PC-3 (cell line): Measurements from ENCODE around the gene ATP1A4. TPM values are rescaled to one million over a fixed set of nuclear protein-coding genes. Genes with fewer than 3 reads are reported as not detected.

Source experiments
- ATAC-seq: fragments of 200-7000 bp; cut with Tn5 transposase; 2 replicates; pipeline ENCODE4 v1.9.1; 2020; ENCODE audit warnings: mild to moderate bottlenecking, moderate library complexity
- BruUV-seq: library from RNA; stranded (reverse); fragments of 400-500 nt; replicated peaks from 2 replicates; lab custom pipeline; 2021; lab: Mats Ljungman, UMichigan
- CTCF ChIA-PET: fragments of 300-600 bp; sonication (Branson Sonifier 250); formaldehyde crosslinking; loops from one replicate; lab custom pipeline; 2022; ENCODE audit warnings: antibody characterized with exemption; lab: Charles Lee
- POLR2A ChIA-PET: fragments of 300-600 bp; sonication (Branson Sonifier 250); formaldehyde crosslinking; loops from one replicate; lab custom pipeline; 2022; ENCODE audit warnings: antibody characterized with exemption; ENCODE audit not compliant: unreplicated experiment; lab: Charles Lee
- DNase-seq: peaks from one replicate; pipeline ENCODE4 v3.0.0-alpha.2; 2015
- H2AFZ ChIP-seq: fragments of 300-600 bp; sonication (generic); 2 replicates; pipeline ENCODE4 v1.6.0; 2016; ENCODE audit warnings: antibody characterized with exemption, low read length
- H3F3A ChIP-seq: fragments of 300-600 bp; sonication (generic); one replicate; pipeline ENCODE4 v1.6.0; 2017; ENCODE audit warnings: antibody characterized with exemption, low read length, control low read depth, mild to moderate bottlenecking; ENCODE audit not compliant: unreplicated experiment
- H3K27ac ChIP-seq: fragments of 300-600 bp; sonication (generic); 2 replicates; pipeline ENCODE4 v1.5.1; 2016; ENCODE audit warnings: mild to moderate bottlenecking, low read length
- H3K27me3 ChIP-seq: fragments of 300-600 bp; sonication (generic); 2 replicates; pipeline ENCODE4 v1.6.1; 2016; ENCODE audit warnings: low read length, mixed read lengths
- H3K36me3 ChIP-seq: fragments of 300-600 bp; sonication (generic); 2 replicates; pipeline ENCODE4 v1.6.1; 2016; ENCODE audit warnings: low read depth, mixed run types, low read length, mixed read lengths
- H3K4me1 ChIP-seq: fragments of 300-600 bp; sonication (generic); 2 replicates; pipeline ENCODE4 v1.5.1; 2016; ENCODE audit warnings: low read length; ENCODE audit not compliant: insufficient read depth
- H3K4me2 ChIP-seq: fragments of 300-600 bp; sonication (generic); 2 replicates; pipeline ENCODE4 v1.6.0; 2016; ENCODE audit warnings: low read length
- H3K4me3 ChIP-seq: fragments of 300-600 bp; sonication (generic); 2 replicates; pipeline ENCODE4 v1.5.1; 2016; ENCODE audit warnings: mild to moderate bottlenecking, low read length, mixed read lengths
- H3K79me2 ChIP-seq: fragments of 300-600 bp; sonication (generic); 2 replicates; pipeline ENCODE4 v1.6.1; 2017; ENCODE audit warnings: low read length, mixed read lengths
- H3K9ac ChIP-seq: fragments of 300-600 bp; sonication (generic); 2 replicates; pipeline ENCODE4 v1.6.0; 2016; ENCODE audit warnings: mild to moderate bottlenecking, low read length
- H3K9me2 ChIP-seq: fragments of 300-600 bp; sonication (generic); replicated peaks from 2 replicates; pipeline ENCODE4 v1.6.1; 2016; ENCODE audit warnings: mixed run types, low read length, mixed read lengths
- H3K9me3 ChIP-seq: fragments of 300-600 bp; sonication (generic); 2 replicates; pipeline ENCODE4 v1.6.1; 2016; ENCODE audit warnings: low read length, mixed read lengths
- H4K20me1 ChIP-seq: fragments of 300-600 bp; sonication (generic); 2 replicates; pipeline ENCODE4 v1.6.1; 2016; ENCODE audit warnings: low read length, mixed read lengths
- CTCF ChIP-seq: fragments of 300-600 bp; sonication (generic); conservative IDR thresholded peaks from 2 replicates; pipeline ENCODE4 v1.5.1; 2017; ENCODE audit warnings: antibody characterized with exemption, low read depth, mild to moderate bottlenecking, low read length
- EZH2 ChIP-seq: fragments of 300-600 bp; sonication (generic); IDR thresholded peaks from one replicate; pipeline ENCODE4 v1.6.1; 2017; ENCODE audit warnings: antibody characterized with exemption, mild to moderate bottlenecking, low read length; ENCODE audit not compliant: unreplicated experiment
- EZH2phosphoT487 ChIP-seq: fragments of 300-600 bp; sonication (generic); IDR thresholded peaks from 2 replicates; pipeline ENCODE4 v1.6.1; 2018; ENCODE audit warnings: mild to moderate bottlenecking, antibody characterized with exemption, low read length, borderline replicate concordance
- intact Hi-C: fragments of 100-400 bp; cut with micrococcal nuclease; formaldehyde crosslinking; loops from 2 replicates; pipeline ENCODE4 v1.9.0; 2023
- total RNA-seq: library from RNA; depleted of rRNA; stranded (reverse); fragments of >200 nt; gene quantifications from 2 replicates; pipeline ENCODE4 v1.2.3, GENCODE V29; 2014

The ATP1A4 gene
- total RNA-seq, 1 experiment from 2014 or later: 0.04 TPM

GRCh38 chr1:160210561-160210960 lies 59.2 kb downstream of the ATP1A4 start:
- DNase-seq: no peak
- no peaks in the 10 kb centered on the region for H3F3A ChIP-seq
- H3K9me3 ChIP-seq: no peaks in the 10 kb centered on the region
- ATAC-seq: no peak
- H3K27me3 ChIP-seq: no peaks in the 10 kb centered on the region
- H3K79me2 ChIP-seq: peaks cover 54% of the 10 kb centered on the region
- H3K9ac ChIP-seq: no peak overlapping the region
- peaks cover 14% of the 10 kb centered on the region for H3K4me1 ChIP-seq
- intact Hi-C loops: no loop called here
- no peak overlapping the region for H3K4me3 ChIP-seq
- no peak for TF ChIP-seq CTCF
- no peak for TF ChIP-seq EZH2
- TF ChIP-seq EZH2phosphoT487: no peak
- no peak overlapping the region for H3K27ac ChIP-seq
- no peaks in the 10 kb centered on the region for H3K9me2 ChIP-seq
- H2AFZ ChIP-seq: no peak overlapping the region
- POLR2A ChIA-PET: no interaction called here
- H3K4me2 ChIP-seq: no peak overlapping the region
- peaks cover 58% of the 10 kb centered on the region for H3K36me3 ChIP-seq
- BruUV-seq: no TSS peak
- H4K20me1 ChIP-seq: peaks cover 27% of the 10 kb centered on the region; the same call in 1 of the 2 replicates
- CTCF ChIA-PET: interaction anchor here (1.3 kb wide), 1 partner anchor 17 kb away, joined by 3 read pairs; no protein-coding TSS in a partner anchor

DNA sequence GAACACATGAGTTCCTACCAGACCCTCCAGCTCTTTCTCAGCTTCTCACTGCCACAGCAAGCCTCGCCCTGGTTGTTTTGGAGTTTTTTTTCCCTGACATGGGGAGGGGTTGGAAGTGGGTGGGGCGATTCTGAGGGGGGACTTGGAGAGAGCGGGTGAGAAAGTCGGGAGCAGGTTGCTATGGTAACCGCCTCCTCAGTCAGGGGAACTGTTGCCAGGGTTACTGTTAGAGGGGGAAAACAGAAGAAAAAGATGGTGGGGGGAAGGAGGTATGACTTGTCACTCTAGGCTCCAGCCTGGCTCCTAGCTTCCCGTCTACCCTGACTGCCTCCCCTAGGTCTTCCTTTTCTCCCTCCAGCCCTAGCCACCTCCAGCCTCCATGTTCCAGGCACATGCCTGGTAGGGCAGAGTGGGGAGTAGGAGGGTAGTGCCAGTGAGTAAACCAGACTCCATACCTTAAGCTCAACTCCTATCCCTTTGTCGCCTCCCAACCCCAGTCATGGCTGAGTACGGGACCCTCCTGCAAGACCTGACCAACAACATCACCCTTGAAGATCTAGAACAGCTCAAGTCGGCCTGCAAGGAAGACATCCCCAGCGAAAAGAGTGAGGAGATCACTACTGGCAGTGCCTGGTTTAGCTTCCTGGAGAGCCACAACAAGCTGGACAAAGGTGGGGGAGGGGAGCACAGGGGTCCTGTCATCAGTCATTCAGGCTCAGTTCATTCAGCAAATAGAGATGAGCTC lies 59.8 kb downstream of the ATP1A4 start:
- Histone ChIP-seq H3K27ac (no peak overlapping the region), H3K36me3 (peaks cover 65% of the 10 kb centered on the region)

More for the DNA sequence above, 59.8 kb downstream of the ATP1A4 start:
- ATAC-seq (no peak), DNase-seq (no peak)
- TF ChIP-seq CTCF (no peak), EZH2 (no peak), EZH2phosphoT487 (no peak)
- intact Hi-C loops: no loop called here
- peaks cover 47% of the 10 kb centered on the region for H3K79me2 ChIP-seq
- no peak overlapping the region for H2AFZ ChIP-seq
- POLR2A ChIA-PET: interaction anchor here (0.6 kb wide), 1 partner anchor 110 kb away, joined by 3 read pairs; no protein-coding TSS in a partner anchor
- no peaks in the 10 kb centered on the region for H3K9me3 ChIP-seq
- no peak overlapping the region for H3K9ac ChIP-seq
- CTCF ChIA-PET: interaction anchor here (1.3 kb wide), 1 partner anchor 18 kb away, joined by 3 read pairs; no protein-coding TSS in a partner anchor
- H3K9me2 ChIP-seq: no peaks in the 10 kb centered on the region
- H3K4me3 ChIP-seq: no peak overlapping the region
- BruUV-seq: no TSS peak
- H3K4me1 ChIP-seq: peaks cover 12% of the 10 kb centered on the region
- peaks cover 27% of the 10 kb centered on the region; the same call in 1 of the 2 replicates for H4K20me1 ChIP-seq
- H3K27me3 ChIP-seq: no peaks in the 10 kb centered on the region
- H3K4me2 ChIP-seq: no peak overlapping the region
- H3F3A ChIP-seq: no peaks in the 10 kb centered on the region
